Type B pancreatic cell (in vitro differentiated cells): ENCODE measurements around the gene WDR38. TPM values are rescaled to one million over a fixed set of nuclear protein-coding genes. Genes with fewer than 3 reads are reported as not detected.

Experiments used
- DNase-seq: peaks from one replicate; pipeline ENCODE4 v3.0.0; 2021; ENCODE audit warnings: mixed read lengths; ENCODE audit not compliant: unreplicated experiment; ENCODE audit errors: extremely low spot score
- H3K27ac Mint-ChIP-seq: 2 replicates; pipeline ENCODE4 v1.8.0; 2021; ENCODE audit warnings: mild to moderate bottlenecking, mixed read lengths
- H3K27me3 Mint-ChIP-seq: 2 replicates; pipeline ENCODE4 v1.8.0; 2021; ENCODE audit warnings: mixed read lengths
- H3K36me3 Mint-ChIP-seq: 2 replicates; pipeline ENCODE4 v1.8.0; 2021; ENCODE audit warnings: mixed read lengths
- H3K4me1 Mint-ChIP-seq: one replicate; pipeline ENCODE4 v1.8.0; 2021; ENCODE audit warnings: mixed read lengths; ENCODE audit not compliant: unreplicated experiment
- H3K4me3 Mint-ChIP-seq: 2 replicates; pipeline ENCODE4 v1.8.0; 2021; ENCODE audit warnings: mild to moderate bottlenecking, mixed read lengths
- H3K9me3 Mint-ChIP-seq: 2 replicates; pipeline ENCODE4 v1.8.0; 2021; ENCODE audit warnings: mixed read lengths
- CTCF ChIP-seq: fragments of 200-600 bp; sonication (generic); conservative IDR thresholded peaks from 2 replicates; pipeline ENCODE4 v1.5.0; 2021; ENCODE audit warnings: antibody characterized with exemption, mild to moderate bottlenecking
- total RNA-seq: library from RNA; stranded (reverse); gene quantifications from 2 replicates; pipeline ENCODE4 v1.2.1, GENCODE V29; 2021; ENCODE audit warnings: low replicate concordance

WDR38 gene
- total RNA-seq, 1 donor from 2014 or later: 0.75 TPM

- H3K27ac Mint-ChIP-seq: peak within 1 kb of the TSS; percentile 98
- H3K27me3 Mint-ChIP-seq: no peaks in the 10 kb centered on the region
- H3K9me3 Mint-ChIP-seq: no peaks in the 10 kb centered on the region
- TF ChIP-seq CTCF: peak; percentile 35
- H3K36me3 Mint-ChIP-seq: peaks cover 9% of the 10 kb centered on the region
- peak within 1 kb of the TSS; percentile 95 for H3K4me3 Mint-ChIP-seq
- peak; percentile 97 for DNase-seq
- peaks cover 16% of the 10 kb centered on the region for H3K4me1 Mint-ChIP-seq
Observed at GRCh38 chr9:124861342-124862229, 8.3 kb downstream of the WDR38 start, which contains the start of the genes ARPC5L and RPL35. Gene ARPC5L (plus strand): TSS chr9:124862130. CDS start chr9:124869291, 7,161 bp downstream. Gene RPL35 (minus strand): TSS chr9:124861957. CDS start chr9:124861912, 45 bp downstream.

- Mint-ChIP-seq H3K36me3 (peaks cover 9% of the 10 kb centered on the region), H3K27ac (peak overlapping the region; percentile 40), H3K4me3 (peak overlapping the region; percentile 71), H3K4me1 (peaks cover 20% of the 10 kb centered on the region), H3K9me3 (no peaks in the 10 kb centered on the region), H3K27me3 (no peaks in the 10 kb centered on the region)
- DNase-seq: no peak
- no peak for TF ChIP-seq CTCF
Observed at GRCh38 chr9:124863371-124863871, 10.2 kb downstream of the WDR38 start.

- peak overlapping the region; percentile 96 for H3K27ac Mint-ChIP-seq
- H3K36me3 Mint-ChIP-seq: peaks cover 4% of the 10 kb centered on the region
- no peak for TF ChIP-seq CTCF
- peak overlapping the region; percentile 94 for H3K4me3 Mint-ChIP-seq
- H3K4me1 Mint-ChIP-seq: peaks cover 28% of the 10 kb centered on the region
- H3K27me3 Mint-ChIP-seq: no peaks in the 10 kb centered on the region
- peak; percentile 89 for DNase-seq
- no peaks in the 10 kb centered on the region for H3K9me3 Mint-ChIP-seq
Observed at GRCh38 chr9:124868511-124869465, 15.5 kb downstream of the WDR38 start.

GRCh38 chr9:124869466-124869985, 16.3 kb downstream of the WDR38 start:
- Mint-ChIP-seq H3K4me1 (peaks cover 28% of the 10 kb centered on the region), H3K27ac (peak overlapping the region; percentile 84), H3K27me3 (no peaks in the 10 kb centered on the region), H3K36me3 (peaks cover 4% of the 10 kb centered on the region), H3K9me3 (no peaks in the 10 kb centered on the region), H3K4me3 (peak overlapping the region; percentile 94)
- DNase-seq: no peak
- no peak for TF ChIP-seq CTCF

GRCh38 chr9:124869986-124870560, 16.8 kb downstream of the WDR38 start:
- Mint-ChIP-seq H3K27me3 (no peaks in the 10 kb centered on the region), H3K36me3 (peaks cover 4% of the 10 kb centered on the region), H3K4me1 (peaks cover 28% of the 10 kb centered on the region), H3K4me3 (peak overlapping the region; percentile 94), H3K27ac (peak overlapping the region; percentile 84), H3K9me3 (no peaks in the 10 kb centered on the region)
- DNase-seq: no peak
- TF ChIP-seq CTCF: no peak
